SU-DHL-6 (cell line): Measurements from ENCODE around the gene ANKS6.

Source experiments
- H2AFZ ChIP-seq: fragments of 200-600 bp; sonication (generic); 2 replicates; pipeline ENCODE4 v1.6.1; 2014; ENCODE audit warnings: low read depth, mild to moderate bottlenecking, moderate library complexity, mixed read lengths, antibody characterized with exemption, low read length; ENCODE audit not compliant: severe bottlenecking
- H3F3A ChIP-seq: fragments of 200-600 bp; shearing (Covaris generic); 2 replicates; pipeline ENCODE4 v1.6.0; 2016; ENCODE audit warnings: antibody characterized with exemption, mild to moderate bottlenecking; ENCODE audit not compliant: insufficient read depth
- H3K27ac ChIP-seq: fragments of 200-600 bp; sonication (generic); 2 replicates; pipeline ENCODE4 v1.5.1; 2016; ENCODE audit warnings: low read depth, mild to moderate bottlenecking, low read length, moderate library complexity, mixed read lengths
- H3K27me3 ChIP-seq: fragments of 200-600 bp; sonication (generic), shearing (Covaris generic); 2 replicates; pipeline ENCODE4 v1.6.0; 2014; ENCODE audit warnings: mild to moderate bottlenecking, low read length
- H3K36me3 ChIP-seq: fragments of 200-600 bp; sonication (generic); 2 replicates; pipeline ENCODE4 v1.6.1; 2014; ENCODE audit warnings: mild to moderate bottlenecking, low read length, mixed read lengths
- H3K4me2 ChIP-seq: fragments of 300-600, 200-600 bp; shearing (Covaris generic), sonication (generic); 2 replicates; pipeline ENCODE4 v1.6.0; 2014; ENCODE audit warnings: low read length, low read depth, mild to moderate bottlenecking; ENCODE audit not compliant: poor library complexity, severe bottlenecking
- H3K4me3 ChIP-seq: fragments of 200-600 bp; sonication (generic); 2 replicates; pipeline ENCODE4 v1.5.1; 2014; ENCODE audit warnings: antibody characterized with exemption, low read length, mild to moderate bottlenecking, mixed read lengths; ENCODE audit not compliant: insufficient read depth, poor library complexity, severe bottlenecking
- H3K79me2 ChIP-seq: fragments of 200-600 bp; sonication (generic); 2 replicates; pipeline ENCODE4 v1.6.1; 2014; ENCODE audit warnings: mild to moderate bottlenecking, low read length, moderate library complexity; ENCODE audit not compliant: insufficient read depth
- H3K9ac ChIP-seq: fragments of 200-600 bp; sonication (generic); 2 replicates; pipeline ENCODE4 v1.7.0; 2014; ENCODE audit warnings: mild to moderate bottlenecking, low read length
- H3K9me2 ChIP-seq: fragments of 200-600 bp; sonication (generic); replicated peaks from 2 replicates; pipeline ENCODE4 v1.6.1; 2014; ENCODE audit warnings: low read length; ENCODE audit not compliant: insufficient read depth
- H3K9me3 ChIP-seq: fragments of 200-600 bp; sonication (generic); 2 replicates; pipeline ENCODE4 v1.6.1; 2014; ENCODE audit warnings: low read length, mixed read lengths; ENCODE audit not compliant: insufficient read depth
- H4K20me1 ChIP-seq: fragments of 200-600 bp; sonication (generic); 2 replicates; pipeline ENCODE4 v1.6.1; 2014; ENCODE audit warnings: low read depth, mild to moderate bottlenecking, antibody characterized with exemption, low read length, moderate library complexity, mixed read lengths
- CTCF ChIP-seq: fragments of 200-600 bp; sonication (generic); IDR thresholded peaks from one replicate; pipeline ENCODE4 v1.5.1; 2017; ENCODE audit warnings: antibody characterized with exemption, mild to moderate bottlenecking, low read length, moderate library complexity; ENCODE audit not compliant: insufficient read depth, poor library complexity, severe bottlenecking
- EZH2phosphoT487 ChIP-seq: fragments of 200-600 bp; sonication (generic), shearing (Covaris generic); conservative IDR thresholded peaks from 2 replicates; pipeline ENCODE4 v1.6.1; 2018; ENCODE audit warnings: mild to moderate bottlenecking, antibody characterized with exemption, low read length, moderate library complexity, mixed read lengths

ANKS6 gene

GRCh38 chr9:98836206-98836605 lies 39.9 kb upstream of the ANKS6 start:
- Histone ChIP-seq H3K27me3 (no peaks in the 10 kb centered on the region), H2AFZ (no peak overlapping the region), H3K36me3 (no peaks in the 10 kb centered on the region), H3K9me2 (no peaks in the 10 kb centered on the region), H3K9ac (no peak overlapping the region), H3K4me3 (no peak overlapping the region), H3K4me2 (no peak overlapping the region), H4K20me1 (no peaks in the 10 kb centered on the region), H3K79me2 (no peaks in the 10 kb centered on the region), H3F3A (no peaks in the 10 kb centered on the region), H3K27ac (no peak overlapping the region), H3K9me3 (no peaks in the 10 kb centered on the region)
- TF ChIP-seq CTCF (no peak), EZH2phosphoT487 (no peak)

DNA sequence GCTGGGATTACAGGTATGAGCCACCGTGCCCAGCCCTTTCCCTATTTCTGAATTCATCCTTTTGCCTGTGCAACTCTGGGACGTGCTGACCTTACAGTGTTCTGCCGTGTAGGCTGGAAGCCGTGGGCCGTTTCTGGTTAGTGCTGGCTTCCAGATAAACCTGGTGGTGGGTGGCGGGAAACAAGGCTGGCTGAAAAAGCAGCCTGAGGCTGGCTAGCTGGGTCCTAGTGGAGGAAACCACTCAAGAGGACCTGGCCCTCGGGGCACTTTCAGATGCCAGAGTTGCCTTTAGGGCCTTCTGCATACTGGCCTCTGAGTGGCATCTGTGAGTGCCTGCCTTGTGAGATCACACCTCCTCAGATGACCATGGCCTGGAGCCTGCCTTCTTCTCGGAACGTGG lies 38.0 kb upstream of the ANKS6 start:
- no peak overlapping the region for H3K27ac ChIP-seq
- no peak overlapping the region for H3K4me3 ChIP-seq
- H3K9me2 ChIP-seq = no peaks in the 10 kb centered on the region
- H4K20me1 ChIP-seq = no peaks in the 10 kb centered on the region
- no peak overlapping the region for H2AFZ ChIP-seq
- no peaks in the 10 kb centered on the region for H3K79me2 ChIP-seq
- no peaks in the 10 kb centered on the region for H3K36me3 ChIP-seq
- H3K9me3 ChIP-seq = no peaks in the 10 kb centered on the region
- no peak overlapping the region for H3K4me2 ChIP-seq
- no peaks in the 10 kb centered on the region for H3F3A ChIP-seq
- H3K9ac ChIP-seq = no peak overlapping the region
- no peaks in the 10 kb centered on the region for H3K27me3 ChIP-seq
- no peak for TF ChIP-seq CTCF
- no peak for TF ChIP-seq EZH2phosphoT487

GRCh38 chr9:98833090-98833956 lies 37.0 kb upstream of the ANKS6 start:
- H3K4me2 ChIP-seq = no peak overlapping the region
- no peak overlapping the region for H3K27ac ChIP-seq

More at GRCh38 chr9:98833090-98833956, 37.0 kb upstream of the ANKS6 start:
- no peaks in the 10 kb centered on the region for H3K36me3 ChIP-seq
- H3K27me3 ChIP-seq = no peaks in the 10 kb centered on the region
- H4K20me1 ChIP-seq = no peaks in the 10 kb centered on the region
- H3K9me3 ChIP-seq = no peaks in the 10 kb centered on the region
- no peak overlapping the region for H2AFZ ChIP-seq
- no peak overlapping the region for H3K4me3 ChIP-seq
- no peaks in the 10 kb centered on the region for H3F3A ChIP-seq
- no peaks in the 10 kb centered on the region for H3K79me2 ChIP-seq
- no peaks in the 10 kb centered on the region for H3K9me2 ChIP-seq
- no peak overlapping the region for H3K9ac ChIP-seq
- TF ChIP-seq CTCF = no peak
- no peak for TF ChIP-seq EZH2phosphoT487
